ENCODE results near the gene GPR132. TPM values are rescaled to one million over a fixed set of nuclear protein-coding genes. Genes with fewer than 3 reads are reported as not detected.

The GPR132 gene
- polyA plus RNA-seq, 1 donor (not counting 4 experiments of a cell fraction or from before 2014, with no cell fraction given), result not detected

DNA sequence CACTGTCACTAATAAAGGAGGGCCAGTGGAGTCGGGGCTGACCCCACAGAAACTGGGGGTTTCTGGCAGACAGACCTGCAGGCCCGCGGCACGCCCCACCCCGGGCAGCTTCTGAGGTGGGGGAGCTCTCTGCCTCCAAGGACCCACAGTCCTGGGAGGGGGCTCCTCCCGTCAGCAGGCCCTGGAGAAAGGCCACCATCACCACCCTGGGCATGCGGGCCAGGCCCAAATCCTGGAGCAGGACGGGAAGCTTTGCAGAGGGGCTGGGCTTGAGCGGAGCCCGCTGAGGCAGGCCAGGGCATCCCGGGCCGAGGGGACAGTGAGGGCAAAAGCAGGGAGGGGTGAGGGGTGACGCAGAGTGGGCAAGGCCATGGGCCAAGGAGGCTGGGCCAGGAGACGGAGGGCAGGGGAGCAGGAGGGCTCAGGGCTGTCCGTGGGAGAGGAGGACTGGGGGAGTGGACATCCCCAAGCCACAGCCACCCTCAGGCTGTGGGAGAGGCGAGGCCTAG is 11.1 kb upstream of the GPR132 start:
- no peak overlapping the region for H2AFZ ChIP-seq (ENCODE audit: control insufficient read depth, low read length)
- no peaks in the 10 kb centered on the region for H3K36me3 ChIP-seq (ENCODE audit: control insufficient read depth in 2 of 2, extremely low read depth in 1 of 2, insufficient read depth in 2 of 2, low read length in 2 of 2)
- no peaks in the 10 kb centered on the region for H3K79me2 ChIP-seq (ENCODE audit: control insufficient read depth, insufficient read depth, low read length)
- H3K9me1 ChIP-seq (ENCODE audit: control insufficient read depth, extremely low read depth, insufficient read depth, low read length), result no peaks in the 10 kb centered on the region
- dilution Hi-C loops (cut with MboI; ENCODE audit: extremely low pct_ligation_motif_present, low sequenced_read_pairs), result no loop called here
- no peak for FAIRE-seq
- H4K20me1 ChIP-seq (ENCODE audit: control insufficient read depth, extremely low read depth, insufficient read depth, low read length), result no peaks in the 10 kb centered on the region
- H3K4me2 ChIP-seq (ENCODE audit: control insufficient read depth, extremely low read depth, insufficient read depth, low read depth, low read length), result no peak overlapping the region
- H3K9me3 ChIP-seq (ENCODE audit: control insufficient read depth, low read depth, low read length), result no peaks in the 10 kb centered on the region
- H3K9ac ChIP-seq (ENCODE audit: control insufficient read depth, extremely low read depth, insufficient read depth, low read length), result no peak overlapping the region
- no peak for DNase-seq (ENCODE audit: low read depth, low spot score)
- peaks cover 6% of the 10 kb centered on the region for H3K4me1 ChIP-seq (ENCODE audit: control insufficient read depth, extremely low read depth, insufficient read depth, low read length)
- no peak overlapping the region for H3K4me3 ChIP-seq (ENCODE audit: control insufficient read depth in 2 of 3, extremely low read depth in 1 of 3, insufficient read depth in 2 of 3, low read depth in 1 of 3, low read length in 3 of 3)
- no peak overlapping the region for H3K27ac ChIP-seq (ENCODE audit: control insufficient read depth, insufficient read depth, low read length)
- TF ChIP-seq EZH2 (IDR thresholded peaks at IDR 0.05; ENCODE audit: low read length), result peak; percentile 14
- TF ChIP-seq, protein P1, sequence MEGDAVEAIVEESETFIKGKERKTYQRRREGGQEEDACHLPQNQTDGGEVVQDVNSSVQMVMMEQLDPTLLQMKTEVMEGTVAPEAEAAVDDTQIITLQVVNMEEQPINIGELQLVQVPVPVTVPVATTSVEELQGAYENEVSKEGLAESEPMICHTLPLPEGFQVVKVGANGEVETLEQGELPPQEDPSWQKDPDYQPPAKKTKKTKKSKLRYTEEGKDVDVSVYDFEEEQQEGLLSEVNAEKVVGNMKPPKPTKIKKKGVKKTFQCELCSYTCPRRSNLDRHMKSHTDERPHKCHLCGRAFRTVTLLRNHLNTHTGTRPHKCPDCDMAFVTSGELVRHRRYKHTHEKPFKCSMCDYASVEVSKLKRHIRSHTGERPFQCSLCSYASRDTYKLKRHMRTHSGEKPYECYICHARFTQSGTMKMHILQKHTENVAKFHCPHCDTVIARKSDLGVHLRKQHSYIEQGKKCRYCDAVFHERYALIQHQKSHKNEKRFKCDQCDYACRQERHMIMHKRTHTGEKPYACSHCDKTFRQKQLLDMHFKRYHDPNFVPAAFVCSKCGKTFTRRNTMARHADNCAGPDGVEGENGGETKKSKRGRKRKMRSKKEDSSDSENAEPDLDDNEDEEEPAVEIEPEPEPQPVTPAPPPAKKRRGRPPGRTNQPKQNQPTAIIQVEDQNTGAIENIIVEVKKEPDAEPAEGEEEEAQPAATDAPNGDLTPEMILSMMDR (optimal IDR thresholded peaks at IDR 0.05 in 1 of 3, IDR thresholded peaks at IDR 0.05 in 1 of 3, conservative IDR thresholded peaks at IDR 0.05 in 1 of 3; ENCODE audit: extremely low read depth in 1 of 3, insufficient read depth in 2 of 3, low read length in 3 of 3), result no peak
- H3K27me3 ChIP-seq (ENCODE audit: control insufficient read depth, extremely low read depth, insufficient read depth, low read length), result peaks cover 59% of the 10 kb centered on the region

GRCh38 chr14:105075379-105076295 is 10.4 kb upstream of the GPR132 start:
- no peaks in the 10 kb centered on the region for H3K9me3 ChIP-seq (ENCODE audit: control insufficient read depth, low read depth, low read length)
- DNase-seq (ENCODE audit: low read depth, low spot score) (no peak), FAIRE-seq (no peak)
- H3K4me3 ChIP-seq (ENCODE audit: control insufficient read depth in 2 of 3, extremely low read depth in 1 of 3, insufficient read depth in 2 of 3, low read depth in 1 of 3, low read length in 3 of 3), result no peak overlapping the region
- H3K4me1 ChIP-seq (ENCODE audit: control insufficient read depth, extremely low read depth, insufficient read depth, low read length), result peaks cover 6% of the 10 kb centered on the region
- no peak overlapping the region for H3K9ac ChIP-seq (ENCODE audit: control insufficient read depth, extremely low read depth, insufficient read depth, low read length)
- no peaks in the 10 kb centered on the region for H4K20me1 ChIP-seq (ENCODE audit: control insufficient read depth, extremely low read depth, insufficient read depth, low read length)
- H2AFZ ChIP-seq (ENCODE audit: control insufficient read depth, low read length), result no peak overlapping the region
- dilution Hi-C loops (cut with MboI; ENCODE audit: extremely low pct_ligation_motif_present, low sequenced_read_pairs), result no loop called here
- H3K27ac ChIP-seq (ENCODE audit: control insufficient read depth, insufficient read depth, low read length), result no peak overlapping the region
- H3K27me3 ChIP-seq (ENCODE audit: control insufficient read depth, extremely low read depth, insufficient read depth, low read length), result peaks cover 60% of the 10 kb centered on the region
- H3K36me3 ChIP-seq (ENCODE audit: control insufficient read depth in 2 of 2, extremely low read depth in 1 of 2, insufficient read depth in 2 of 2, low read length in 2 of 2), result no peaks in the 10 kb centered on the region
- TF ChIP-seq EZH2 (IDR thresholded peaks at IDR 0.05; ENCODE audit: low read length), result no peak
- TF ChIP-seq, protein P1 (optimal IDR thresholded peaks at IDR 0.05 in 1 of 3, IDR thresholded peaks at IDR 0.05 in 1 of 3, conservative IDR thresholded peaks at IDR 0.05 in 1 of 3; ENCODE audit: extremely low read depth in 1 of 3, insufficient read depth in 2 of 3, low read length in 3 of 3), result no peak
- no peak overlapping the region for H3K4me2 ChIP-seq (ENCODE audit: control insufficient read depth, extremely low read depth, insufficient read depth, low read depth, low read length)
- no peaks in the 10 kb centered on the region for H3K79me2 ChIP-seq (ENCODE audit: control insufficient read depth, insufficient read depth, low read length)
- H3K9me1 ChIP-seq (ENCODE audit: control insufficient read depth, extremely low read depth, insufficient read depth, low read length), result no peaks in the 10 kb centered on the region
